Esophagus muscularis mucosa (tissue), 3 donors: ENCODE results near the gene DHX30.

Experiments
- POLR2A ChIP-seq: fragments of 450-650 bp; IDR thresholded peaks from one replicate; pipeline ENCODE4 v1.6.1; 2017; ENCODE audit warnings: antibody characterized with exemption, moderate library complexity, mild to moderate bottlenecking, low read depth
- TF ChIP-seq, protein P1 (sequence below), 3 experiments: fragments of 200-600 bp in 2 of 3; fragments of 450-650 bp in 1 of 3; sonication (generic) in 2 of 3; IDR thresholded peaks; one replicate each; pipeline ENCODE4 v1.5.1; 2017 to 2019; ENCODE audit warnings: antibody characterized with exemption in 3 of 3, mild to moderate bottlenecking in 2 of 3, moderate library complexity in 1 of 3

DNA sequence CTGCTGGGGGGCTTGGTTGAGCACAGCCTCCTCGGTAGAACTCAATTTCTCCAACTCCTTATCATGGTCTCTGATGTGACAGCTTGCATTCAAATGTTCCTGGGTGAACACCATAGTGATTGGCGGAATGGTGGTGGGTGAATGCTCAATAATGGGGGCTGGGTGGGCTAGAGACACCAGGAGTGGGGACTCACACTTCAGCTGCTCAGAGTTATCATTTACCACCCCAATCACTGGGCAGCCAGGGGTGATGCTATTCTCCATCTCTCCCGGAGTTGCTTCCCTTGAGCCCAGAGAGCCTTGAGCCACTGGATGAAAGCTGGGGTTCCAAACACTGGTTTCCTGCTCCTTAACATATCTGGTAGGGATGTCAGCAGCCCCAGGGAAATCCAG lies 88.7 kb downstream of the DHX30 start:
- TF ChIP-seq, protein P1, sequence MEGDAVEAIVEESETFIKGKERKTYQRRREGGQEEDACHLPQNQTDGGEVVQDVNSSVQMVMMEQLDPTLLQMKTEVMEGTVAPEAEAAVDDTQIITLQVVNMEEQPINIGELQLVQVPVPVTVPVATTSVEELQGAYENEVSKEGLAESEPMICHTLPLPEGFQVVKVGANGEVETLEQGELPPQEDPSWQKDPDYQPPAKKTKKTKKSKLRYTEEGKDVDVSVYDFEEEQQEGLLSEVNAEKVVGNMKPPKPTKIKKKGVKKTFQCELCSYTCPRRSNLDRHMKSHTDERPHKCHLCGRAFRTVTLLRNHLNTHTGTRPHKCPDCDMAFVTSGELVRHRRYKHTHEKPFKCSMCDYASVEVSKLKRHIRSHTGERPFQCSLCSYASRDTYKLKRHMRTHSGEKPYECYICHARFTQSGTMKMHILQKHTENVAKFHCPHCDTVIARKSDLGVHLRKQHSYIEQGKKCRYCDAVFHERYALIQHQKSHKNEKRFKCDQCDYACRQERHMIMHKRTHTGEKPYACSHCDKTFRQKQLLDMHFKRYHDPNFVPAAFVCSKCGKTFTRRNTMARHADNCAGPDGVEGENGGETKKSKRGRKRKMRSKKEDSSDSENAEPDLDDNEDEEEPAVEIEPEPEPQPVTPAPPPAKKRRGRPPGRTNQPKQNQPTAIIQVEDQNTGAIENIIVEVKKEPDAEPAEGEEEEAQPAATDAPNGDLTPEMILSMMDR (IDR thresholded peaks at IDR 0.05), result no peak
- no peak for TF ChIP-seq POLR2A
